Glutamatergic neuron (in vitro differentiated cells): ENCODE data around the gene KCNK2. TPM values are rescaled to one million over a fixed set of nuclear protein-coding genes. Genes with fewer than 3 reads are reported as not detected.

Experiments used
- DNase-seq: peaks from one replicate; pipeline ENCODE4 v3.0.0; 2022
- H3K27ac Mint-ChIP-seq: one replicate; pipeline ENCODE4 v1.8.0; 2020; ENCODE audit warnings: mild to moderate bottlenecking, mixed read lengths, inconsistent platforms; ENCODE audit not compliant: unreplicated experiment
- H3K27me3 Mint-ChIP-seq: one replicate; pipeline ENCODE4 v1.8.0; 2020; ENCODE audit warnings: mild to moderate bottlenecking, moderate library complexity, mixed read lengths, inconsistent platforms; ENCODE audit not compliant: unreplicated experiment
- H3K36me3 Mint-ChIP-seq: one replicate; pipeline ENCODE4 v1.8.0; 2020; ENCODE audit warnings: mild to moderate bottlenecking, mixed read lengths, inconsistent platforms; ENCODE audit not compliant: unreplicated experiment
- H3K4me1 Mint-ChIP-seq: one replicate; pipeline ENCODE4 v1.8.0; 2020; ENCODE audit warnings: mild to moderate bottlenecking, low read depth, mixed read lengths, inconsistent platforms; ENCODE audit not compliant: unreplicated experiment
- H3K4me3 Mint-ChIP-seq: one replicate; pipeline ENCODE4 v1.8.0; 2020; ENCODE audit warnings: mild to moderate bottlenecking, mixed read lengths, inconsistent platforms; ENCODE audit not compliant: unreplicated experiment
- H3K9me3 Mint-ChIP-seq: one replicate; pipeline ENCODE4 v1.8.0; 2020; ENCODE audit warnings: mild to moderate bottlenecking, moderate library complexity, mixed read lengths, inconsistent platforms; ENCODE audit not compliant: unreplicated experiment
- CTCF ChIP-seq: fragments of 200-600 bp; sonication (generic); IDR thresholded peaks from one replicate; pipeline ENCODE4 v1.5.0; 2021; ENCODE audit not compliant: partially characterized antibody, unreplicated experiment
- total RNA-seq: library from RNA; stranded (reverse); fragmentation: NEBNext Ultra II Directional; extraction: Animal tissue kit (Norgen Biotek cat#: 25700); gene quantifications from one replicate; pipeline ENCODE4 v1.2.1, GENCODE V29; 2021; ENCODE audit not compliant: unreplicated experiment

The KCNK2 gene
- total RNA-seq, 1 donor from 2014 or later: not detected

GRCh38 chr1:215056584-215056983, 26.0 kb upstream of the KCNK2 start:
- H3K36me3 Mint-ChIP-seq: no peaks in the 10 kb centered on the region
- no peak overlapping the region for H3K4me3 Mint-ChIP-seq
- no peaks in the 10 kb centered on the region for H3K9me3 Mint-ChIP-seq
- no peak for DNase-seq
- peaks cover 4% of the 10 kb centered on the region for H3K4me1 Mint-ChIP-seq
- H3K27ac Mint-ChIP-seq: no peak overlapping the region
- TF ChIP-seq CTCF: no peak
- no peaks in the 10 kb centered on the region for H3K27me3 Mint-ChIP-seq

GRCh38 chr1:215059947-215060346, 22.6 kb upstream of the KCNK2 start:
- H3K27ac Mint-ChIP-seq: no peak overlapping the region
- peaks cover 4% of the 10 kb centered on the region for H3K4me1 Mint-ChIP-seq
- DNase-seq: no peak
- H3K36me3 Mint-ChIP-seq: no peaks in the 10 kb centered on the region
- H3K27me3 Mint-ChIP-seq: no peaks in the 10 kb centered on the region
- no peak for TF ChIP-seq CTCF
- peaks cover 3% of the 10 kb centered on the region for H3K9me3 Mint-ChIP-seq
- no peak overlapping the region for H3K4me3 Mint-ChIP-seq

- Mint-ChIP-seq H3K27me3 (no peaks in the 10 kb centered on the region), H3K4me3 (no peak overlapping the region), H3K9me3 (peaks cover 4% of the 10 kb centered on the region), H3K4me1 (peaks cover 4% of the 10 kb centered on the region), H3K36me3 (no peaks in the 10 kb centered on the region), H3K27ac (no peak overlapping the region)
- no peak for DNase-seq
- no peak for TF ChIP-seq CTCF
These were observed 18.2 kb upstream of the KCNK2 start for GRCh38 chr1:215064327-215064726.

- Mint-ChIP-seq H3K9me3 (peaks cover 4% of the 10 kb centered on the region), H3K27me3 (peaks cover 2% of the 10 kb centered on the region), H3K27ac (no peak overlapping the region), H3K36me3 (no peaks in the 10 kb centered on the region), H3K4me1 (no peaks in the 10 kb centered on the region), H3K4me3 (no peak overlapping the region)
- no peak for TF ChIP-seq CTCF
- DNase-seq: no peak
These were observed 11.5 kb upstream of the KCNK2 start for GRCh38 chr1:215071078-215071477.

GRCh38 chr1:215076322-215076721, 6.2 kb upstream of the KCNK2 start:
- H3K27me3 Mint-ChIP-seq: peaks cover 2% of the 10 kb centered on the region
- no peaks in the 10 kb centered on the region for H3K9me3 Mint-ChIP-seq
- H3K36me3 Mint-ChIP-seq: no peaks in the 10 kb centered on the region
- TF ChIP-seq CTCF: no peak
- no peak for DNase-seq
- no peaks in the 10 kb centered on the region for H3K4me1 Mint-ChIP-seq
- no peak overlapping the region for H3K27ac Mint-ChIP-seq
- no peak overlapping the region for H3K4me3 Mint-ChIP-seq
